A549 (cell line): Measurements from ENCODE around the gene MYADML2. TPM values are rescaled to one million over a fixed set of nuclear protein-coding genes. Genes with fewer than 3 reads are reported as not detected.

Experiments
- ATAC-seq, 2 experiments: fragments of 200-7000 bp in 1 of 2; fragments of >200 bp in 1 of 2; cut with Nextera tagmentation in 1 of 2; cut with Tn5 transposase in 1 of 2; 3 replicates each; pipeline versions ENCODE4 v1.8.0 to v1.9.1; 2018 to 2020; ENCODE audit warnings: mild to moderate bottlenecking in 1 of 2, moderate library complexity in 1 of 2
- CTCF ChIA-PET: fragments of 300-600 bp; sonication (Branson Sonifier 250); formaldehyde crosslinking; extraction: SDS; loops from one replicate; lab custom pipeline; 2021; ENCODE audit warnings: antibody characterized with exemption, inconsistent platforms; lab: Yijun Ruan, JAX
- POLR2A ChIA-PET: fragments of 350-600 bp; formaldehyde crosslinking; extraction: SDS; loops from one replicate; lab custom pipeline; 2021; ENCODE audit warnings: antibody characterized with exemption, inconsistent platforms; lab: Yijun Ruan, JAX
- DNase-seq, 2 experiments: peaks; one replicate each; pipeline versions ENCODE4 v3.0.0 to v3.0.0-alpha.2; 2011 to 2016; ENCODE audit warnings: low read depth in 1 of 2, low spot score in 1 of 2
- FAIRE-seq: peaks from 2 replicates; lab custom pipeline; 2011; peaks lifted over from hg19 to GRCh38; lab: Jason Lieb, UNC
- H3K27ac ChIP-seq, 2 experiments: fragments of >200 bp; sonication (Bioruptor Twin); formaldehyde crosslinking; 3 replicates each; pipeline ENCODE4 v1.5.1; 2016 to 2017
- H3K4me1 ChIP-seq: fragments of >200 bp; sonication (Bioruptor Twin); formaldehyde crosslinking; 3 replicates; pipeline ENCODE4 v1.6.1; 2016
- H3K4me2 ChIP-seq: fragments of >200 bp; sonication (Bioruptor Twin); formaldehyde crosslinking; 3 replicates; pipeline ENCODE4 v1.6.1; 2016
- H3K4me3 ChIP-seq: fragments of >200 bp; sonication (Bioruptor Twin); formaldehyde crosslinking; 3 replicates; pipeline ENCODE4 v1.5.1; 2016
- H3K9me3 ChIP-seq: fragments of >200 bp; sonication (Bioruptor Twin); formaldehyde crosslinking; 3 replicates; pipeline ENCODE4 v1.6.1; 2016
- EHF ChIP-seq: fragments of 250-450 bp; sonication (Bioruptor Pico); IDR thresholded peaks from 2 replicates; pipeline ENCODE4 v1.5.0; 2020; ENCODE audit warnings: mild to moderate bottlenecking
- EHMT2 ChIP-seq: fragments of 200-600 bp; sonication (generic); IDR thresholded peaks from 2 replicates; pipeline ENCODE4 v1.6.1; 2016; ENCODE audit warnings: antibody characterized with exemption, low read depth, mild to moderate bottlenecking, moderate library complexity
- EP300 ChIP-seq, 2 experiments: fragments of >200 bp; sonication (Bioruptor Twin); formaldehyde crosslinking; IDR thresholded peaks; 2 replicates in 1 of 2; 3 replicates in 1 of 2; pipeline ENCODE4 v1.6.1; 2016 to 2017
- ESRRA ChIP-seq: fragments of 150-350 bp; IDR thresholded peaks from 2 replicates; pipeline ENCODE4 v1.6.1; 2014; ENCODE audit warnings: mild to moderate bottlenecking, low read length, borderline replicate concordance
- FOSB ChIP-seq: fragments of 250-450 bp; sonication (Bioruptor Pico); IDR thresholded peaks from 2 replicates; pipeline ENCODE4 v1.5.0; 2020; ENCODE audit warnings: mild to moderate bottlenecking, moderate library complexity
- FOXS1 ChIP-seq: fragments of 250-450 bp; sonication (Bioruptor Pico); IDR thresholded peaks from 2 replicates; pipeline ENCODE4 v1.5.0; 2020; ENCODE audit warnings: mild to moderate bottlenecking, moderate library complexity
- GATA3 ChIP-seq: IDR thresholded peaks from 2 replicates; pipeline ENCODE4 v1.6.1; 2012; ENCODE audit warnings: borderline replicate concordance
- HDAC2 ChIP-seq: fragments of 200-600 bp; sonication (generic); IDR thresholded peaks from 2 replicates; pipeline ENCODE4 v1.6.1; 2016
- HOXA7 ChIP-seq: fragments of 250-450 bp; sonication (Bioruptor Pico); IDR thresholded peaks from 2 replicates; pipeline ENCODE4 v1.5.0; 2020; ENCODE audit warnings: mild to moderate bottlenecking, moderate library complexity
- HOXB13 ChIP-seq: fragments of 250-450 bp; sonication (Bioruptor Pico); IDR thresholded peaks from 2 replicates; pipeline ENCODE4 v1.5.0; 2020; ENCODE audit warnings: low read depth, mild to moderate bottlenecking, moderate library complexity
- JUN ChIP-seq, 2 experiments: fragments of >200 bp; sonication (Bioruptor Twin); formaldehyde crosslinking; IDR thresholded peaks; 2 replicates in 1 of 2; 3 replicates in 1 of 2; pipeline ENCODE4 v1.6.1; 2016 to 2017
- JUNB ChIP-seq: fragments of >200 bp; sonication (Bioruptor Twin); formaldehyde crosslinking; IDR thresholded peaks from 2 replicates; pipeline ENCODE4 v1.6.1; 2016
- KDM1A ChIP-seq: fragments of 200-600 bp; sonication (generic); IDR thresholded peaks from 2 replicates; pipeline ENCODE4 v1.6.1; 2016; ENCODE audit warnings: low read depth, mild to moderate bottlenecking
- KDM5A ChIP-seq: fragments of 200-600 bp; sonication (generic); IDR thresholded peaks from 2 replicates; pipeline ENCODE4 v1.6.1; 2016; ENCODE audit warnings: antibody characterized with exemption, mild to moderate bottlenecking
- MAX ChIP-seq: IDR thresholded peaks from 2 replicates; pipeline ENCODE4 v1.6.1; 2012
- PBX3 ChIP-seq: IDR thresholded peaks from 2 replicates; pipeline ENCODE4 v1.6.1; 2012
- POLR2A ChIP-seq: IDR thresholded peaks from 2 replicates; pipeline ENCODE4 v1.6.1; 2012; ENCODE audit warnings: mild to moderate bottlenecking, low read length
- RAD21 ChIP-seq, 2 experiments: fragments of >200 bp in 1 of 2; sonication (Bioruptor Twin) in 1 of 2; formaldehyde crosslinking in 1 of 2; IDR thresholded peaks in 1 of 2; conservative IDR thresholded peaks in 1 of 2; 2 replicates in 1 of 2; 3 replicates in 1 of 2; pipeline ENCODE4 v1.6.1; 2012 to 2018; ENCODE audit warnings: inconsistent platforms in 1 of 2
- SREBF2 ChIP-seq: fragments of 450-650 bp; IDR thresholded peaks from 2 replicates; pipeline ENCODE4 v1.6.1; 2014; ENCODE audit warnings: mild to moderate bottlenecking, moderate library complexity
- TFCP2L1 ChIP-seq: fragments of 250-450 bp; sonication (Bioruptor Pico); IDR thresholded peaks from 2 replicates; pipeline ENCODE4 v1.5.0; 2021; ENCODE audit warnings: mild to moderate bottlenecking
- WGBS: methylation state at CpG from one replicate; pipeline ENCODE4 v1.1.6; 2017; ENCODE audit errors: missing lambda C conversion rate; 5-methylcytosine and 5-hydroxymethylcytosine counted together
- polyA plus RNA-seq, 4 experiments: library from polyadenylated mRNA; depleted of rRNA in 3 of 4; stranded (reverse); fragments of >200 nt; fragmentation: RNase III in 1 of 4; extraction: RNeasy Plus Mini Kit Qiagen cat#74134 plus additional on column Dnase treatment in 1 of 4; gene quantifications; 2 replicates in 3 of 4; 3 replicates in 1 of 4; pipeline ENCODE4 v1.2.3, GENCODE V29; 2011 to 2017
- TF ChIP-seq, protein P1 (sequence below): fragments of 250-450 bp; sonication (Bioruptor Pico); IDR thresholded peaks from 2 replicates; pipeline ENCODE4 v1.5.0; 2021; ENCODE audit warnings: mild to moderate bottlenecking, moderate library complexity, borderline replicate concordance

The MYADML2 gene
- polyA plus RNA-seq, 2 of the 4 experiments (the other 2 are of a cell fraction) = not detected

GRCh38 chr17:81952792-81953228 is 5.8 kb upstream of the MYADML2 start:
- no peak for FAIRE-seq
- Histone ChIP-seq H3K4me2 (no peak overlapping the region), H3K4me3 (no peak overlapping the region), H3K4me1 (no peaks in the 10 kb centered on the region), H3K9me3 (no peaks in the 10 kb centered on the region), H3K27ac (no peak overlapping the region)
- ChIA-PET POLR2A (interaction anchor here (0.8 kb wide), 1 partner anchor 70 kb away, joined by 3 read pairs; the partner anchor contains the start of genes CENPX and LRRC45), CTCF (interaction anchor here (0.7 to 17.3 kb wide), 11 partner anchors 9 to 90 kb away, joined by 3 to 170 read pairs (median 7); partner anchors contain the start of genes CENPX, DCXR, LRRC45 and MAFG)
- no peak for DNase-seq
- peak in 1 of 2 experiments; percentile 6; a peak in 1 of 6 replicates for ATAC-seq
- 79% methylated on average over 16 of the region's 16 CpGs for WGBS
- TF ChIP-seq ESRRA = no peak
- no peak for TF ChIP-seq RAD21 (conservative IDR thresholded peaks at IDR 0.05 in 1 of 2, IDR thresholded peaks at IDR 0.05 in 1 of 2)
- no peak for TF ChIP-seq KDM5A
- no peak for TF ChIP-seq GATA3
- no peak for TF ChIP-seq JUNB
- no peak for TF ChIP-seq JUN (IDR thresholded peaks at IDR 0.05)
- TF ChIP-seq FOSB (CRISPR knock-in tag) = no peak
- no peak for TF ChIP-seq PBX3
- TF ChIP-seq MAX = no peak
- TF ChIP-seq EP300 (IDR thresholded peaks at IDR 0.05) = no peak
- no peak for TF ChIP-seq EHF (CRISPR knock-in tag)
- TF ChIP-seq, protein P1, sequence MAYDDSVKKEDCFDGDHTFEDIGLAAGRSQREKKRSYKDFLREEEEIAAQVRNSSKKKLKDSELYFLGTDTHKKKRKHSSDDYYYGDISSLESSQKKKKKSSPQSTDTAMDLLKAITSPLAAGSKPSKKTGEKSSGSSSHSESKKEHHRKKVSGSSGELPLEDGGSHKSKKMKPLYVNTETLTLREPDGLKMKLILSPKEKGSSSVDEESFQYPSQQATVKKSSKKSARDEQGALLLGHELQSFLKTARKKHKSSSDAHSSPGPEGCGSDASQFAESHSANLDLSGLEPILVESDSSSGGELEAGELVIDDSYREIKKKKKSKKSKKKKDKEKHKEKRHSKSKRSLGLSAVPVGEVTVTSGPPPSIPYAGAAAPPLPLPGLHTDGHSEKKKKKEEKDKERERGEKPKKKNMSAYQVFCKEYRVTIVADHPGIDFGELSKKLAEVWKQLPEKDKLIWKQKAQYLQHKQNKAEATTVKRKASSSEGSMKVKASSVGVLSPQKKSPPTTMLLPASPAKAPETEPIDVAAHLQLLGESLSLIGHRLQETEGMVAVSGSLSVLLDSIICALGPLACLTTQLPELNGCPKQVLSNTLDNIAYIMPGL = no peak
- TF ChIP-seq SREBF2 = no peak
- no peak for TF ChIP-seq POLR2A
- no peak for TF ChIP-seq KDM1A
- no peak for TF ChIP-seq TFCP2L1 (CRISPR knock-in tag)

DNA sequence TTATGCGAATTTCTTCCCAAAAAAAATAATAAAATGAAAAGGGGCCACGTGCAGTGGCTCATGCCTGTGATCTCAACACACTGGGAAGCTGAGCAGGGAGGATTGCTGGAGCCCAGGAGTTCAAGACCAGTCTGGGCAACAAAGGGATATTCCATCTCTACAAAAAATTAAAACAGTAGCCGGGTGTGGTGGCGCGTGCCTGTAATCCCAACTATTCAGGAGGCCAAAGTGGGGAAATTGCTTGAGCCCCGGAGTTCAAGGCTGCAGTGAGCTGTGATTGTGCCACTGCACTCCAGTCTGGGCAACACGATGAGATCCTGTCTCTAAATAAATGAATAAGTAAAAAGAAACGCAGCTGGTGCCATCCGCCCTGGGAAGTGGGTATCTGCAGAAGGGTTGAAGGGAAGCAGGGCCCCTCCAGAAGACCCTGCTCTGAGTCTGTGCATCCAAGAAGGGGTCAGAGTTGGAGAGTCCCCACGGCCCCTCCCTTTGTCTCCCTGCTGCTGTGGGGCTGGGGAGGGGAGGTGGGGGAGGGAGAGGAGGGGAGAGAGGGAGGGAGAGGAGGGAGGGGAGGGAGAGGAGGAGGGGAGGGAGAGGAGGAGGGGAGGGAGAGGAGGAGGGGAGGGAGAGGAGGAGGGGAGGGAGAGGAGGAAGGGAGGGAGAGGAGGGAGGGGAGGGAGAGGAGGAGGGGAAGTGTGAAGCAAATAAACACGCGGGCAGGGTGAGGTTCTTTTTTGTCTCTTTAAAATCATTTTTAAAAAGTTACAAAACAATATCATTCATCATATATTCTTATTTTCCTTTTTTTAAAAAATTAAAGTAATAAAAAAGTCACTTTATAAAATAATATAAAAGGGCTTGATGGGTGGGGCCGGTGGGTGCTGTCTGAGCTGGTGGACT is 5.0 kb upstream of the MYADML2 start:
- H3K4me3 ChIP-seq = no peak overlapping the region
- no peak for FAIRE-seq
- H3K27ac ChIP-seq = no peak overlapping the region
- POLR2A ChIA-PET = no interaction called here
- ATAC-seq = no peak
- 63% methylated on average over 13 of the region's 13 CpGs for WGBS
- no peak overlapping the region for H3K4me2 ChIP-seq
- CTCF ChIA-PET = interaction anchor here (0.7 to 17.3 kb wide), 7 partner anchors 9 to 91 kb away, joined by 3 to 170 read pairs (median 7); partner anchors contain the start of genes CENPX, LRRC45, MAFG and NOTUM
- no peaks in the 10 kb centered on the region for H3K4me1 ChIP-seq
- TF ChIP-seq HOXB13 (CRISPR knock-in tag) (no peak), HDAC2 (no peak), FOXS1 (CRISPR knock-in tag) (no peak), EHMT2 (no peak), HOXA7 (CRISPR knock-in tag) (no peak), MAX (no peak)
- no peaks in the 10 kb centered on the region for H3K9me3 ChIP-seq
- DNase-seq = no peak
